ENCODE results near the gene TNFRSF9. TPM values are rescaled to one million over a fixed set of nuclear protein-coding genes. Genes with fewer than 3 reads are reported as not detected.
A peak's percentile ranks its signal among the peaks of the same experiment; 100 is the strongest.

The TNFRSF9 gene
- total RNA-seq = under 0.01 TPM

DNA sequence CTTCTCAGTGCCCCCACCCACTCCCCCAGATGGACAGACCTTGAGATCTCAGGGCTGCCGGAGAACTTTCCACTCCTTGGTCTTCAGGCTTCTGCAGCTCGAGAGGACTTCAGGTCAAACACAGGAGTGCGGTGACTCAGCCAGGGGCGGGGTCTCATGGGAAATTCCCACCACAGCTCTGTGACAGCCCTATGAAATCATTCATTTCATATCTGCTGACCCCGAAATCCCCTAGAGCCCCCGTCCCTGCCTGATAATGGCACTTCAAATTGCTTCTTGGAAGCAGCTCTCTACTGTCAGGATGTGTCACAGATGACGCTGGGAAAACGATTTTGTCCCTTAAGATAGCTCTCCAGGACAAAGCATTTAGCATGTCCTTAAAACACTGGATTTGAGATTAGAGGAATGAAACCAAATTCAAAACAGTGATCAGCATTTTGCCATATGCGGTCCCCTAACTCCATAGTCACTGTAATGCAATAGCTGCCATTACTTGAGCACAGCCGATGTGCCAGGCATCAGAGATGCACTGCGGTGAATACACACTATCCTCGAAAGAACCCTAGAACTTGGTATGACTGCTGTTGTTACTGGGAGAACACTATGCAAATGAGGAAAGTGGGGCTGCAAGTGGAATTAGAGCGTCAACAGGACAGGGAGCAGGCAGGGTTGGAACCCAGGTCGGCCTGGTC is at the start of gene TNFRSF9:
TSS of gene TNFRSF9 (minus strand) at position 95 of the 692 bp plus-strand sequence. CDS start 845 bp downstream, outside the sequence.
- H3K27ac ChIP-seq (ENCODE audit: low read depth, low read length) = no peak within 1 kb of the TSS
- no peak within 1 kb of the TSS for H3K9ac ChIP-seq (ENCODE audit: low read depth in 1 of 3, low read length in 3 of 3)
- H3K4me3 ChIP-seq (ENCODE audit: low read length in 3 of 3) = no peak within 1 kb of the TSS
- H3K36me3 ChIP-seq (ENCODE audit: control insufficient read depth in 3 of 3, insufficient read depth in 3 of 3, low read length in 3 of 3) = no peaks in the 10 kb centered on the region
- peaks cover 9 to 13% (median 13%) of the 10 kb centered on the region in 3 donors for H3K4me1 ChIP-seq (ENCODE audit: control insufficient read depth in 3 of 3, insufficient read depth in 3 of 3, low read length in 3 of 3)
- H3K27me3 ChIP-seq (ENCODE audit: control insufficient read depth in 3 of 3, insufficient read depth in 3 of 3, low read length in 3 of 3) = peaks cover 31 to 50% (median 32%) of the 10 kb centered on the region in 3 donors
- no peaks in the 10 kb centered on the region for H3K9me3 ChIP-seq (ENCODE audit: control insufficient read depth in 3 of 3, low read length in 3 of 3)

DNA sequence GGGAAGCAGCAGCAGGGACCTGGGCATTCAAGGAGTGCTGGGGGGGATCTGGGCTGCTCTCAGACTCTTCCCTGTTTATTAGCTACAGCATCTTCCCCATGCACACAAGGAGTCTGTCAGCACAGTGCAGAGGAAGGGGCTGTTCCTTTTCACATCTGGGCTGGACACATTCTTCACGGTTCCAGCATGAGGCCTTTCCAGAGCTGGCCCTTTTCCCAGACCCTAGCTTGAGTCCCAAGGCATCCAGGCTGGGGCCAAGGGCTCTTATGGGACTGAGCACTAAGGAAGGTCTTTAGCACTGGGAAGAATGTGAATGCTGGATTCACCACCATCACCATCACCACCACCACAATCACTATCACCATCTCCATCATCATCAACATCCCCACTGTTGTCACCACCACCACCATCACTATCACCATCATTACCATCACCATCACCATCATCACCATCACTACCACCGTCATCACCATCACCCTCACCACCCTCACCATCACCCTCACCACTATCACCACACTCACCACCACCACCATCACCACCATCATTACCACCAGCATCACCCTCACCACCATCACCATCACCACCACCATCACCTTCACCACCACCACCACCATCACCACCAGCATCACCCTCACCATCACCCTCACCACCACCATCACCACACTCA is 49.3 kb upstream of the TNFRSF9 start:
- Histone ChIP-seq H3K4me1 (ENCODE audit: control insufficient read depth in 3 of 3, insufficient read depth in 3 of 3, low read length in 3 of 3) (peaks cover 8 to 12% (median 8%) of the 10 kb centered on the region in 3 donors), H3K4me3 (ENCODE audit: low read length in 3 of 3) (no peak overlapping the region), H3K27me3 (ENCODE audit: control insufficient read depth in 3 of 3, insufficient read depth in 3 of 3, low read length in 3 of 3) (no peaks in the 10 kb centered on the region), H3K27ac (ENCODE audit: low read depth, low read length) (no peak overlapping the region), H3K9me3 (ENCODE audit: control insufficient read depth in 3 of 3, low read length in 3 of 3) (no peaks in the 10 kb centered on the region), H3K36me3 (ENCODE audit: control insufficient read depth in 3 of 3, insufficient read depth in 3 of 3, low read length in 3 of 3) (peaks cover 14 to 20% (median 16%) of the 10 kb centered on the region in 3 donors), H3K9ac (ENCODE audit: low read depth in 1 of 3, low read length in 3 of 3) (no peak overlapping the region)

- no peak overlapping the region for H3K4me3 ChIP-seq (ENCODE audit: low read length in 3 of 3)
- peaks cover 18 to 31% (median 23%) of the 10 kb centered on the region in 3 donors for H3K36me3 ChIP-seq (ENCODE audit: control insufficient read depth in 3 of 3, insufficient read depth in 3 of 3, low read length in 3 of 3)
Measured at GRCh38 chr1:7988576-7988975, 47.9 kb upstream of the TNFRSF9 start.

GRCh38 chr1:7987528-7987927 is 46.9 kb upstream of the TNFRSF9 start:
- Histone ChIP-seq H3K9me3 (ENCODE audit: control insufficient read depth in 3 of 3, low read length in 3 of 3) (no peaks in the 10 kb centered on the region), H3K4me3 (ENCODE audit: low read length in 3 of 3) (no peak overlapping the region), H3K9ac (ENCODE audit: low read depth in 1 of 3, low read length in 3 of 3) (no peak overlapping the region), H3K36me3 (ENCODE audit: control insufficient read depth in 3 of 3, insufficient read depth in 3 of 3, low read length in 3 of 3) (peaks cover 24 to 36% (median 31%) of the 10 kb centered on the region in 3 donors), H3K4me1 (ENCODE audit: control insufficient read depth in 3 of 3, insufficient read depth in 3 of 3, low read length in 3 of 3) (peaks cover 10 to 22% (median 18%) of the 10 kb centered on the region in 3 donors), H3K27me3 (ENCODE audit: control insufficient read depth in 3 of 3, insufficient read depth in 3 of 3, low read length in 3 of 3) (no peaks in the 10 kb centered on the region), H3K27ac (ENCODE audit: low read depth, low read length) (no peak overlapping the region)

More at GRCh38 chr1:7988576-7988975, 47.9 kb upstream of the TNFRSF9 start:
- H3K9ac ChIP-seq (ENCODE audit: low read depth in 1 of 3, low read length in 3 of 3) = no peak overlapping the region
- H3K4me1 ChIP-seq (ENCODE audit: control insufficient read depth in 3 of 3, insufficient read depth in 3 of 3, low read length in 3 of 3) = peaks cover 8 to 13% (median 8%) of the 10 kb centered on the region in 3 donors
- no peak overlapping the region for H3K27ac ChIP-seq (ENCODE audit: low read depth, low read length)
- H3K9me3 ChIP-seq (ENCODE audit: control insufficient read depth in 3 of 3, low read length in 3 of 3) = no peaks in the 10 kb centered on the region
- no peaks in the 10 kb centered on the region for H3K27me3 ChIP-seq (ENCODE audit: control insufficient read depth in 3 of 3, insufficient read depth in 3 of 3, low read length in 3 of 3)

GRCh38 chr1:7985851-7986612 is 45.4 kb upstream of the TNFRSF9 start:
- peaks cover 12 to 24% (median 22%) of the 10 kb centered on the region in 3 donors for H3K4me1 ChIP-seq (ENCODE audit: control insufficient read depth in 3 of 3, insufficient read depth in 3 of 3, low read length in 3 of 3)
- H3K27ac ChIP-seq (ENCODE audit: low read depth, low read length) = no peak overlapping the region
- peaks cover 27 to 41% (median 35%) of the 10 kb centered on the region in 3 donors for H3K36me3 ChIP-seq (ENCODE audit: control insufficient read depth in 3 of 3, insufficient read depth in 3 of 3, low read length in 3 of 3)
- no peaks in the 10 kb centered on the region for H3K9me3 ChIP-seq (ENCODE audit: control insufficient read depth in 3 of 3, low read length in 3 of 3)
- no peaks in the 10 kb centered on the region for H3K27me3 ChIP-seq (ENCODE audit: control insufficient read depth in 3 of 3, insufficient read depth in 3 of 3, low read length in 3 of 3)
- peak overlapping the region in 1 of 3 donors; percentile 50 for H3K9ac ChIP-seq (ENCODE audit: low read depth in 1 of 3, low read length in 3 of 3)
- no peak overlapping the region for H3K4me3 ChIP-seq (ENCODE audit: low read length in 3 of 3)

- Histone ChIP-seq H3K27me3 (ENCODE audit: control insufficient read depth in 3 of 3, insufficient read depth in 3 of 3, low read length in 3 of 3) (no peaks in the 10 kb centered on the region), H3K4me3 (ENCODE audit: low read length in 3 of 3) (no peak overlapping the region), H3K9ac (ENCODE audit: low read depth in 1 of 3, low read length in 3 of 3) (no peak overlapping the region), H3K9me3 (ENCODE audit: control insufficient read depth in 3 of 3, low read length in 3 of 3) (no peaks in the 10 kb centered on the region), H3K4me1 (ENCODE audit: control insufficient read depth in 3 of 3, insufficient read depth in 3 of 3, low read length in 3 of 3) (peaks cover 12 to 23% (median 22%) of the 10 kb centered on the region in 3 donors), H3K36me3 (ENCODE audit: control insufficient read depth in 3 of 3, insufficient read depth in 3 of 3, low read length in 3 of 3) (peaks cover 29 to 48% (median 43%) of the 10 kb centered on the region in 3 donors), H3K27ac (ENCODE audit: low read depth, low read length) (no peak overlapping the region)
Measured at GRCh38 chr1:7984811-7985210, 44.2 kb upstream of the TNFRSF9 start.

- Histone ChIP-seq H3K27me3 (ENCODE audit: control insufficient read depth in 3 of 3, insufficient read depth in 3 of 3, low read length in 3 of 3) (no peaks in the 10 kb centered on the region), H3K4me1 (ENCODE audit: control insufficient read depth in 3 of 3, insufficient read depth in 3 of 3, low read length in 3 of 3) (peaks cover 12 to 22% (median 22%) of the 10 kb centered on the region in 3 donors), H3K4me3 (ENCODE audit: low read length in 3 of 3) (no peak overlapping the region), H3K9ac (ENCODE audit: low read depth in 1 of 3, low read length in 3 of 3) (peak overlapping the region in 1 of 3 donors; percentile 64), H3K9me3 (ENCODE audit: control insufficient read depth in 3 of 3, low read length in 3 of 3) (no peaks in the 10 kb centered on the region), H3K27ac (ENCODE audit: low read depth, low read length) (no peak overlapping the region), H3K36me3 (ENCODE audit: control insufficient read depth in 3 of 3, insufficient read depth in 3 of 3, low read length in 3 of 3) (peaks cover 38 to 60% (median 53%) of the 10 kb centered on the region in 3 donors)
Measured at GRCh38 chr1:7983086-7983778, 42.6 kb upstream of the TNFRSF9 start.

- H3K4me3 ChIP-seq (ENCODE audit: low read length in 3 of 3) = no peak overlapping the region
- no peaks in the 10 kb centered on the region for H3K9me3 ChIP-seq (ENCODE audit: control insufficient read depth in 3 of 3, low read length in 3 of 3)
- peaks cover 41 to 55% (median 54%) of the 10 kb centered on the region in 3 donors for H3K36me3 ChIP-seq (ENCODE audit: control insufficient read depth in 3 of 3, insufficient read depth in 3 of 3, low read length in 3 of 3)
- no peak overlapping the region for H3K9ac ChIP-seq (ENCODE audit: low read depth in 1 of 3, low read length in 3 of 3)
- H3K4me1 ChIP-seq (ENCODE audit: control insufficient read depth in 3 of 3, insufficient read depth in 3 of 3, low read length in 3 of 3) = peaks cover 6 to 17% (median 16%) of the 10 kb centered on the region in 3 donors
- H3K27ac ChIP-seq (ENCODE audit: low read depth, low read length) = no peak overlapping the region
- H3K27me3 ChIP-seq (ENCODE audit: control insufficient read depth in 3 of 3, insufficient read depth in 3 of 3, low read length in 3 of 3) = no peaks in the 10 kb centered on the region
Measured at GRCh38 chr1:7980984-7981383, 40.3 kb upstream of the TNFRSF9 start.

GRCh38 chr1:7975212-7975865 is 34.7 kb upstream of the TNFRSF9 start:
- peaks cover 0 to 7% (median 6%) of the 10 kb centered on the region in 3 donors for H3K4me1 ChIP-seq (ENCODE audit: control insufficient read depth in 3 of 3, insufficient read depth in 3 of 3, low read length in 3 of 3)
- no peak overlapping the region for H3K9ac ChIP-seq (ENCODE audit: low read depth in 1 of 3, low read length in 3 of 3)
- no peak overlapping the region for H3K4me3 ChIP-seq (ENCODE audit: low read length in 3 of 3)
- H3K36me3 ChIP-seq (ENCODE audit: control insufficient read depth in 3 of 3, insufficient read depth in 3 of 3, low read length in 3 of 3) = peaks cover 35 to 37% (median 37%) of the 10 kb centered on the region in 3 donors
- H3K27ac ChIP-seq (ENCODE audit: low read depth, low read length) = no peak overlapping the region
- no peaks in the 10 kb centered on the region for H3K27me3 ChIP-seq (ENCODE audit: control insufficient read depth in 3 of 3, insufficient read depth in 3 of 3, low read length in 3 of 3)
- H3K9me3 ChIP-seq (ENCODE audit: control insufficient read depth in 3 of 3, low read length in 3 of 3) = no peaks in the 10 kb centered on the region
